Lung (tissue), 12 donors: ENCODE results near the gene IL1F10. TPM values are rescaled to one million over a fixed set of nuclear protein-coding genes. Genes with fewer than 3 reads are reported as not detected.
A peak's percentile ranks its signal among the peaks of the same experiment; 100 is the strongest.

Experiments used
- ATAC-seq: fragments of 200-7000 bp; cut with Tn5 transposase; one replicate; pipeline ENCODE4 v1.9.1; 2020; ENCODE audit warnings: moderate number of reproducible peaks; ENCODE audit not compliant: insufficient read depth, low FRiP score
- DNase-seq, 3 donors: peaks; one replicate each; pipeline ENCODE4 v3.0.0-alpha.2; 2013 to 2017
- H3K27ac ChIP-seq, 2 donors: one replicate each; pipeline ENCODE4 v1.5.1; 2013; ENCODE audit warnings: mild to moderate bottlenecking in 2 of 2, moderate library complexity in 2 of 2, control low read depth in 1 of 2, inconsistent platforms in 1 of 2, low read depth in 1 of 2, low read length in 1 of 2
- H3K27me3 ChIP-seq, 3 donors: one replicate each; pipeline ENCODE4 v1.5.1; 2013; ENCODE audit warnings: low read length in 2 of 3; ENCODE audit not compliant: control insufficient read depth in 3 of 3, insufficient read depth in 3 of 3
- H3K36me3 ChIP-seq, 4 donors: one replicate each; pipeline ENCODE4 v1.5.1; 2013; ENCODE audit warnings: low read length in 4 of 4, mild to moderate bottlenecking in 1 of 4, moderate library complexity in 1 of 4; ENCODE audit not compliant: control insufficient read depth in 4 of 4, insufficient read depth in 4 of 4
- H3K4me1 ChIP-seq, 5 donors: one replicate each; pipeline ENCODE4 v1.5.1; 2013; ENCODE audit warnings: low read length in 5 of 5, mild to moderate bottlenecking in 2 of 5, moderate library complexity in 1 of 5; ENCODE audit not compliant: control insufficient read depth in 5 of 5, insufficient read depth in 5 of 5
- H3K4me3 ChIP-seq: one replicate; pipeline ENCODE4 v1.5.1; 2013; ENCODE audit warnings: mild to moderate bottlenecking, control low read depth, moderate library complexity
- H3K9ac ChIP-seq, 2 donors: one replicate each; pipeline ENCODE4 v1.5.1; 2013; ENCODE audit warnings: low read length in 2 of 2, control low read depth in 1 of 2; ENCODE audit not compliant: insufficient read depth in 1 of 2
- H3K9me3 ChIP-seq, 4 donors: one replicate each; pipeline ENCODE4 v1.5.1; 2013; ENCODE audit warnings: low read length in 3 of 4, mild to moderate bottlenecking in 1 of 4, moderate library complexity in 1 of 4; ENCODE audit not compliant: control insufficient read depth in 4 of 4, insufficient read depth in 3 of 4
- WGBS, 2 donors: extraction: QIAGEN DNeasy Blood & Tissue Kit; methylation state at CpG; one replicate each; pipeline ENCODE4 v1.1.7; 2013; 5-methylcytosine and 5-hydroxymethylcytosine counted together
- polyA plus RNA-seq, 2 donors: library from polyadenylated mRNA; stranded (reverse); fragments of 200-250 nt; gene quantifications; one replicate each; pipeline ENCODE4 v1.2.1, GENCODE V29; 2013
- total RNA-seq, 2 donors: library from RNA; depleted of rRNA in 1 of 2; stranded (reverse); fragments of >200 nt in 1 of 2; gene quantifications; one replicate each; pipeline ENCODE4 v1.2.1, GENCODE V29; 2014 to 2021
- TF ChIP-seq, protein P1 (sequence below): IDR thresholded peaks from 2 replicates; pipeline ENCODE4 v1.5.1; 2012; ENCODE audit warnings: mild to moderate bottlenecking; ENCODE audit errors: control extremely low read depth, extremely low read depth
- donor health status: control.
- donor health status: control.
- donor health status: Bipolar disorder and iron deficiency.
- donor health status: healthy.
- donor health status: DM: yes; HTN: yes; CAD: no.

The IL1F10 gene
- total and polyA plus RNA-seq, 4 donors, result not detected

DNA sequence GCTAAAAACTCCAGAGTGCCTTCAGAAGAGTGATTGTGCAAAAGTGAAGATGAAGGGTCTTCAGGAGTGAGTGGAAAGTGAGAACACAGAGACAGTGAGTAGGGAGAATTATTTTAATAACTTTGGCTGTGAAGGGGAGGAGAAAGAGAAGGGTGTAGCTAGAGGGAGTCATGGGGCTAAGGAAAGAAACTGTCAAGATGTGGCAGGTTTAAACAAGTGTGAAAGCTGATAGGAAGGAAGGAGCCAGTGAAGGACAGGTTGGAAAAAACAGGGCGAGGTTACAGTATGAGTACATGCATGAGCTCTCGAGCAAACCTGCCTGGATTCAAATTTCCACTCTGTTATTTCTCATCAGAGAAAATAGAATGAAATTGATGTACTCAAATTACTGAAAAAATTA, 17.8 kb downstream of the IL1F10 start:
- Histone ChIP-seq H3K36me3 (no peaks in the 10 kb centered on the region), H3K4me3 (no peak overlapping the region), H3K9ac (no peak overlapping the region), H3K4me1 (peaks cover 0 to 1% (median 0%) of the 10 kb centered on the region in 5 donors), H3K27me3 (no peaks in the 10 kb centered on the region), H3K27ac (no peak overlapping the region), H3K9me3 (no peaks in the 10 kb centered on the region)
- WGBS, 2 donors, result 60 to 86% methylated on average over 2 of the region's 2 CpGs
- DNase-seq, result no peak
- TF ChIP-seq, protein P1, sequence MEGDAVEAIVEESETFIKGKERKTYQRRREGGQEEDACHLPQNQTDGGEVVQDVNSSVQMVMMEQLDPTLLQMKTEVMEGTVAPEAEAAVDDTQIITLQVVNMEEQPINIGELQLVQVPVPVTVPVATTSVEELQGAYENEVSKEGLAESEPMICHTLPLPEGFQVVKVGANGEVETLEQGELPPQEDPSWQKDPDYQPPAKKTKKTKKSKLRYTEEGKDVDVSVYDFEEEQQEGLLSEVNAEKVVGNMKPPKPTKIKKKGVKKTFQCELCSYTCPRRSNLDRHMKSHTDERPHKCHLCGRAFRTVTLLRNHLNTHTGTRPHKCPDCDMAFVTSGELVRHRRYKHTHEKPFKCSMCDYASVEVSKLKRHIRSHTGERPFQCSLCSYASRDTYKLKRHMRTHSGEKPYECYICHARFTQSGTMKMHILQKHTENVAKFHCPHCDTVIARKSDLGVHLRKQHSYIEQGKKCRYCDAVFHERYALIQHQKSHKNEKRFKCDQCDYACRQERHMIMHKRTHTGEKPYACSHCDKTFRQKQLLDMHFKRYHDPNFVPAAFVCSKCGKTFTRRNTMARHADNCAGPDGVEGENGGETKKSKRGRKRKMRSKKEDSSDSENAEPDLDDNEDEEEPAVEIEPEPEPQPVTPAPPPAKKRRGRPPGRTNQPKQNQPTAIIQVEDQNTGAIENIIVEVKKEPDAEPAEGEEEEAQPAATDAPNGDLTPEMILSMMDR, result no peak
- ATAC-seq, result no peak

DNA sequence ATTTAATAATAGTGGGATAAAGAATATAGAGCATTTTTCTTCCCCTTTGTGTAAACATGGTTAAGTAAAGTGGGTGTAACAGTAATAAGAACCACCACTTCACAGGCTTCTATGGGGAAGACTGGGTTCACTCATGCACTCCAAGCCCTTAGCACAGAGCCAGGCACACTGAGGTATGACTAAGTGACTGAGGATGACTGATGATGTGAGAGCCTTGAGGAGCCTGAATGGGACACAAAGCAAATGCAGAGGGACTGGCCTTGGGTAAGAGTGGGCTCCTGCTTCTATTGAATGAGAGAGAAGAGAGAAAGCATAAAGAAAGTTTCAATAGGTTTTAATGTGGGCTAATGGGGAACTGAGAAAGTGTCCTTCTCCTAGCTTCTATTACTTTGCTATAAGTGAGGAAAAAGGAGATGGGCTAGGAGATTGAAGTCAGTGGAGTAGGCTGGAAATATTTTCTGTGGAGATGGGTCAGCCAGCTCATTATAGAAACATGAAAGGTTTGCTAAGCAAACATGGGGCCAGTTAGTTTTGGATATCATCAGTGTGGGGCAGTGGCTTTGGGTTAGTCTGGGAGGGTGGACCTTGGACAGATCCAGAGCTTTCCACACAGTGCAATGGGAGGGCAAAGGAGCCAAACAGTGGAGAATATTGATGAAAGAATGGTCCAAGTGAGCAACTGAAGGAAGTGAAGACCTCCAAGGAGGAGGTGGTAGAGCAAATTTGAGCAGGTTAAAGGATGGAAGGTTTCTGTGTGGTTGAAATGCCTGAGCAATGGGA, 20.6 kb downstream of the IL1F10 start:
- H3K9me3 ChIP-seq, result no peaks in the 10 kb centered on the region
- H3K4me3 ChIP-seq, result no peak overlapping the region
- DNase-seq (peak in 1 of 3 donors; percentile 22), ATAC-seq (no peak)
- no peaks in the 10 kb centered on the region for H3K36me3 ChIP-seq
- no peak overlapping the region for H3K27ac ChIP-seq
- peaks cover 0 to 1% (median 0%) of the 10 kb centered on the region in 5 donors for H3K4me1 ChIP-seq
- H3K9ac ChIP-seq, result no peak overlapping the region
- no peaks in the 10 kb centered on the region for H3K27me3 ChIP-seq
- TF ChIP-seq, protein P1, result no peak

DNA sequence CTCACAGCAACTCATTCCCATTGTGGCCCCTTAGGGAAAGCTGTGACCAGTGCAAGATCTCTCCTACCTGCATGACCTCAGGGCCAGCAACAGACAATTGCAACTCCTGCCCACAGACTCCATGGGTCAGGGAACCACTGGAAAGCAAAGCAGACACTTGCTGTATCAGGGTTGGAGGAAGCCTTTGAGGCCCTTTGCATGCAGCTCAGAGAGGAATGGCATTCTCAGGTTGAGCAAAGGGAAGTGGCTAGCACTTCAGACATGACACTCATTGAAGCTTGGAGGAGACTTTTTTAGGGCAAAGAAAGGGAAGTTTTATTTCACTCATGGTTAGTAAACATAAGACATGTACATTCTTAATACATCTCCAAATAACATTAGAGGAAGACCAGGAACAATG, 22.1 kb downstream of the IL1F10 start:
- DNase-seq (no peak), ATAC-seq (no peak)
- H3K27ac ChIP-seq, result no peak overlapping the region
- H3K9ac ChIP-seq, result no peak overlapping the region
- no peak overlapping the region for H3K4me3 ChIP-seq
- H3K27me3 ChIP-seq, result no peaks in the 10 kb centered on the region
- H3K36me3 ChIP-seq, result no peaks in the 10 kb centered on the region
- no peaks in the 10 kb centered on the region for H3K9me3 ChIP-seq
- H3K4me1 ChIP-seq, result peaks cover 0 to 1% (median 0%) of the 10 kb centered on the region in 5 donors
- TF ChIP-seq, protein P1, result no peak
